ENCODE data around the gene HOXC4.

The HOXC4 gene

GRCh38 chr12:54040148-54040494 is 13.5 kb upstream of the HOXC4 start:
- peak; percentile 72 for DNase-seq (ENCODE audit: low read depth, low spot score)

DNA sequence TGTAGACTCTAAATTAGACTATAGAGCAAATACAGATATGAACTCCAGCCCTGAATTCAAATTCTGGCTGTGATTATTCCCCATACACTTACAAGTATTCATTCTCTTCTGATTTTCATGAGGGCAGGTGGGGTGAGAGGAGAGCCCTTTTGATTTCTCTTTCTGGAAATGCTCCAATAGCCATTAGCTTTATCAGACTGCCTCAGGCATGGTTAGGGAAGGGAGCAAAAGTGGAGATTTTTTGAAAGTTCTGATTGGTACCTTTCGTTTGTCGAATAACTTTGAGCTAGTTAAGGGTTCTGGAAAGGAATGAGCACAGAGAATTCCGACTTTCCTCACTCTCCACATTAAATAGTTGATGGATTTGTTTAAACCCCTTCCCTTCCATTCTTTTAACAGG is 13.0 kb upstream of the HOXC4 start:
- DNase-seq (ENCODE audit: low read depth, low spot score): no peak

DNA sequence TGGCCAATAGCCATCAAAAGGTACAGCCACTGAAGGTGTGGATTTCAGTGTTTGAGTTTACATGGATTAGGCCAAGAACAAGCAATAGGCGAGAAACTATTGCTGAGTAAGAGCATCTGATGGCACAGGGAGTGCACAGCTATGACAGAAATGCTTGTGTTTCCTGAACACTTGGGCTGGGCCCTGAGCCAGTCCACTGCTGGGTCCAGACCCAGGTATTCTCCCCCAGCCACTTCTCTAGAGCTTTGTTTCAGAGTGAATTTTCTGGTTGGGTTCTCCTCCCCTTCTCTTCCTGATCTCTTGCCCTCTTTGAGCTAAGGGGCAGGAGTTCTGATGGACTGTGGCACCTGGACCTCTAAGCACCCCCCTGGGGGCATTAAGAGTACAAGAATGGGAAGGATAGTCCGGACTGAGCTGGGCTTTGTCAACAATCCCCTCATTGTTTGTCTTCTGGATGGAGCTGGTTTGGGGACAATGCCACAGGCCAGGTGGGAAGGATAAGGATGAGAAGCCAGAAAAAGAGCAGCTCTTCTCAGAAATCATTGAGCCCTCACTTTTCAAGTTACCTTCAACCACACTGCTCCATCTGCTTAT is 12.4 kb upstream of the HOXC4 start:
- DNase-seq (ENCODE audit: low read depth, low spot score): peak; percentile 18

DNA sequence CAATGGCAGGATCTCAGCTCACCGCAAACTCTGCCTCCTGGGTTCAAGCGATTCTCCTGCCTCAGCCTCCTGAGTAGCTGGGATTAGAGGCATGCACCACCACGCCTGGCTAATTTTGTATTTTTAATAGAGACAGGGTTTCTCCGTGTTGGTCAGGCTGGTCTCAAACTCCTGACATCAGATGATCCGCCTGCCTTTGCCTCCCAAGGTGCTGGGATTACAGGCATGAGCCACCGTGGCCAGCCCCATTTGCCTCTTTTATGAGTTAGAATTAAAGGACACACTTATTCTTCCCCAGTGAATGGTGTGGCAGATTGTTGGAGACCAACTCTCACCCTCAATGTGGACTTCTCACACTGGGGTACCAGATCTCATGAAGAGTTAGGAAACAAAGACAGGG is 11.6 kb upstream of the HOXC4 start:
- DNase-seq (ENCODE audit: low read depth, low spot score): peak; percentile 1

DNA sequence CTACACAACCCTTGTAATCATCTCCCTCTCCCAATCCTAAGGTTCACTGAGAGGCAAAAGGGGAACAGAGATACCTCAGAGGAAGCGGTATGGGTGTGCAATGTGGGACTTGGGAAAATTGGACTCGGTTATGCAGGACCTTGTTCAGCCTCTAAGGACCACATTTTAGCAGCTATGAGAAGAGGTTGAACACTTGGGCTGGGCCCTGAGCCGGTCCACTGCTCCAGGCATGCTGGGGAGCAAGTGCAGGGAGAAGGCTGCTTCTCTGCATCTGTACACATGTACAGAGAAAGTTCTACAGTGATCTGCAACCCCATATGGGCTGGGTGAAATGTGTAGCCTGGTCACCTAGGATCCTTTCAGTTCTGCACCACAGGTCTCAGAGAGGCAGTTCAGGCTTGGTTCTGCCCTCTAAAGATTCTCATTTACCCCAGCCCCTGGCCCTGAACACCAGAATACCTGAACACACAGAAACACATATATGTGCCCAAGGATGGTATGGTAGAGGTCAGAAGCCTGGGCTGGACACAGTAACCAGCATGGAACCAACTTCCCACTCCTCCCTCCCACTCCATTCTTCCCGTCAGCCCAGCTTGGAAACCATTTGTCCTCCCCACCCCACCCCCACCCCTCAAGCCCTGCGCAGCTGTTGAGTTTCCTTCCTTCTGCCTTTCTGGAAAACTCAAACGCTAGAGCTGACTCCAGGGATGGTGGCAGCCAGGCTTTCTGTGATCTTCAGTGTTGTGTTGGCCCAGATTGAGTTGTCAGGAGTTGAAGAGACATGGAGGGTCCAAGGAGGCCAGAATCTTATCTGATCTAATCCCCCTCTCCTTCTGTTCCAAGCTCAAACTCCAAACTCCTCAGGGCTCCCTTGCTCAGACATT is 10.4 kb upstream of the HOXC4 start:
- no peak for DNase-seq (ENCODE audit: low read depth, low spot score)

DNA sequence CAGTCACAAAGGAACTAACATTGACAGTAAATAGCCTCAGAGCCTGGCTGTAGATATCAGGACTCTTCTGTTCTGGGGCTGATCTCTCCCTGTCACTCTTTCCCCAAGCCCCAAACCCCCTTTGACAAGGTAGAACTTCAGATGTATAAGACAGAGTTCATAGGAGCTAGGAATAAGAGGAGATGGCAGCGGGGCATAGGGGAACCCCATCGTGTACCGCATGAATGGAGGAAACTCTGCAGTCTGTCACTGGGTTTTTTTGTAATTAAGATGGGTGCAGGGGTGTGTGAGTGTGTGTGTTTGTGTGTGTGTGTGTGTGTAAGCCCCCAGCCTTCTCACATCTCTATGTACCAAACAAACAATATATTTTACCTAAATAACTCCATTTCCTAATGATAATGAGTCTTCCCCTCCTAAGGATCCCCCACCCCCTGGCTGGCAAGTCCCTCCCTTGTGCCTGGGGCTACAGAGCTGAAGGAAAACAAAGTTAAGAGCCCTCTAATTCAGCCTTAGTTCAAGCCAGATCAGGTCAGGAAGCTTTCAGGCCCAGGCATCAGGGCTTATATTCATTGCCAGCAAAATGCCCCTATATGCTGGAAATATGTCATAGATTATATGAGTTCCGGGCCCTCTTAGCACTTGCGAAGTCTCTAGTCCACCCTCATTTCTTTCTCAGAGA is 9.1 kb upstream of the HOXC4 start:
- DNase-seq (ENCODE audit: low read depth, low spot score): peak; percentile 63

DNA sequence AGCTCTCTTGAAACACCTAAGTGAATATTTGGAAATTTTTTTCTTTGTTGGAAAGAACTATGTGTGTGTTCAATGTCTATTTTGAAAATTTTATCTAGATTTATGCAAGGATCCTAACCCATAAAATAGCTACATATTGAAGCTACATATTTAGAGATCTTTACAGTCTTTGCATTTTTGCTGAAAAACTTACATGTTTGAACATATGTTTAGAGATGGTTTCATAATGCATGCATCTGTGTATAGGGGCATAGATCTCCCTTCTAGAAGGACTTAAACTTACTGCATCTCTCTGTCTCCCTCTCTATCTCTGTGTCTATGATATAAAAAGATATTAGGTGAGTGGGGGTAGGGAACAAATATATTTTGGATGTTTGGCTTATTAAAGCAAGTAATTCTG is 8.2 kb upstream of the HOXC4 start:
- DNase-seq (ENCODE audit: low read depth, low spot score): no peak

DNA sequence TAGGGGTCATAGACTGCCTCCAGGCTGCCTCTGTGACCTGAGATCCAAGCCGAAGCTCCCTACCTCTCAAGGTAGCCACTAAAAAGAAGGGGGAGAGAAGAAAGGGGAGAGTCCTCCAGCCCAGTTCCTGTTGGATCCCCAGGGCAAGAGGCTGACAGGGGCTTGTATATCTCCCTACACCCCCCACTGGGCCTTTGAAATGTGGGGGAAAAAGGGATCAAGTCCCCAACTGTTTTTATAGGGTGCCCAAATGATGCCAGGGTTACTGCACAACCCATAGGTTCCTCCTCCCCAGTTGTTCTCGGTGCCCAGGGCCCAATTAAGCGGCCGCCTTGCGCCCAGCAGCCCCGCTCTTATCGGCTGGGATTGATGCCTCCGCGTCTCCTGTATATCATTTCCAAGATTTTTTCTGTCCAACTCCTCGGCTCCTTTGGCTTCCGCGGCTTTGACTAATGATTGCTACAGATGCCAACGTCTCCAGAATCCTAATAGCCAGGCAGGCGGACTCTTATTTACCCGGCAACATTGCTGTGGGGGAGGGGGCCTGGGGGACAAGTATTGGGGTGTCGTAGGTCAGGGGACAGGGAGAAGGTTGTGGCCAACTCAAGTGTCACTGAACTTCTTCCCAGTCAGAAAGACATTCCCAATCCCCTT is 7.6 kb upstream of the HOXC4 start:
- DNase-seq (ENCODE audit: low read depth, low spot score): no peak

DNA sequence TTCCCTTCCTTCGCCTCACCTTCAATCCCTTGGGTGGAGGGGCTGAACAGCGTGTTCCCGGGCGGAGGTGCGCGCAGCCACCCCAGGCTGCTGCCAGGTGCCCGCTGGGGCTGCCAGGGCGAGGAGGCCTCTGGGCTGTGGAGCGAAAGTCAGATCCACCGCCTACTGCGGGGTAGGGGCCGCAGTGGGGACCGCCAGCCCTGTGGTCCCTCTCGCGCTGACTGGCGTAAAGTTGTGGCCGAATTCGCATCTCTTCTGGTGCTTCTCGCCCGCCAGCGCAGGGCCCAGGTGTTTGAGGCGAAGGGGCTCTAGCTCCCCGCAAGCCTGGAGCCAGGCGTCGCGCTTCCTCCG is 6.9 kb upstream of the HOXC4 start:
- DNase-seq (ENCODE audit: low read depth, low spot score): no peak

DNA sequence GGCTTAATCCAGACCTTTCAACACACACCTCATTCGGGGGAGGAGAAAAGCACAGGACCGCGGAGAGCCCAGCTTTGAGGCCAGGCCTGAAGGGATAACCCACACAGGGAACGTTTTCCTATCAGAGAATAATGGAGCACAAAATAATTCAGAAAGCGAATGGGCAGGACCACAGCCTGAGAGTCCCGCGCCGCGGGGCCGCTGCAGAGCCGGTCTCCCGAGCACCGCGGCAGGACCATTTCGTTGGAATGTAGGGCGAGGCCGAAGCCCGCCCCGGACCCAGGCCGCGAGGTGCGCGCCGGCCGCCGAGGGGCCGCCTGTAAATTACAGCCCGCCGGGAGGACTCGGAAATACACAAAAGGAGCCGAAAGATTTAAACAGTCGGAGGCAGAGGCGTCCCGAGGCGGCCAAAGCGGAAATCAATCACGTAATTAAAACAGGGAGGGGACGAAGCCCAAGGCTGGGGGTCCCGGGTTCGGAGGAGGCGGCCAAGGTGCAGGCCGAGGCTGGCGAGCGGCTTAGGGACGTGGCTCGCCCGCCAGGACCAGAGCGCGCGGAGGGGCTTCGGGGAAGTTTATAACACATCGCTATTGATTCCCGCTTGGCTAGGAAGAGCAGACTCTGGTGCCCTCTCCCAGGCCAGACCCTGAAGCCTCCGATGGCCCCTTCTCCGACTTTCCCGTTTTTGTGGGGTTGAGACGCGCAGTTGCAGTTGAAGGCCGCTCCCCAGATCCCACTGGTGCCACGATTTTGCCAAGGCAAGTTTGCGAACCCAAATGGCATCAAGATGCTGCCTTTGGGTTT is 6.3 kb upstream of the HOXC4 start:
- peak; percentile 82 for DNase-seq (ENCODE audit: low read depth, low spot score)

DNA sequence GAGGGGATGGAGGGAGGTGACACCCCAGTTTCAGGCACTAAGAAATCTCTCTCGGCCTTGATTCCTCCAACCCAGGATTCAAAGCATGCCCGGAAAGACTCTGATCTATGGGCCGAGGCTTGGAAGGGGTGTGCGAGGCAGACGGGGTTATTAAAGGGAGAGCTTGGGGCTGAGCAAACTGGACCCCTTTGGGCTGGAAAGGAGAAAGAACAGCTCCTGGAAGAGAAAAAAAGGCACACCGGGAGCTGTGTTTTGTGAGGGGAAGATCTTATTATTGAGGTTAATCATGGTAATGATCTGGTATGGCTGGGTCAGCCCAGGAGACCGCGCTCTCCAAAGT is 5.7 kb upstream of the HOXC4 start:
- peak; percentile 43 for DNase-seq (ENCODE audit: low read depth, low spot score)

DNA sequence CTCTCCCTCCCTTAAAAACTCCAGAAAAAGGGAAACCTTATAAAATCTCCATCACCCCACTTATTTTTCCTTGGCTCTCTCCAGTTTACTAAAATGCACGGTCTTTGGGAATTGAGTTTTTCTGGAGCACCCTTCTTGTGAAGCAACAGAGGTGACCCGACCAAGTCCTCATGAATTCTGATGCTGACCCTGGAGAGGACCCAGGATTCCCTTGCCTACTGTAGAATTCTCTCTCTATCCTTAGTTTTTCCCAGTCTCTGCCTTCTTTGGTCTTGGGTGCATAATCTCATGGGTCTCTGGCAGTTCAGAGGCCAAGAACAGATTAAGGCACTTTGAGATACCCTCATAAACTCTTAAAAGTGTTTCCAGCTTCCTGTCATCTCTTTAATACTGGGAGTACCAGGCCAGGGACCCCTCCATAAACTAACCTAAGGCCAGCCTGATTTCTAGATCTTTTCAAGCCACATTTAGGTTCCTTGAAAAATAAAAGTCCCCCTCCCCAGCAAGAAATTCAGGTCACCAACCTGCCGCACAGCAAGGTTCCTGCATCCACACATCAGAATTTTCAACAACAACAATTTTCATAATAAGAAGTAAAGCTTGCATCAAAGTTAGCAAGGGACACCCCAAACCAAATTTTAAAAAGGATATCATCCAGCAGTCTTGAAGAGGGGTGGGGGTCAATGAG is 5.1 kb upstream of the HOXC4 start:
- no peak for DNase-seq (ENCODE audit: low read depth, low spot score)

DNA sequence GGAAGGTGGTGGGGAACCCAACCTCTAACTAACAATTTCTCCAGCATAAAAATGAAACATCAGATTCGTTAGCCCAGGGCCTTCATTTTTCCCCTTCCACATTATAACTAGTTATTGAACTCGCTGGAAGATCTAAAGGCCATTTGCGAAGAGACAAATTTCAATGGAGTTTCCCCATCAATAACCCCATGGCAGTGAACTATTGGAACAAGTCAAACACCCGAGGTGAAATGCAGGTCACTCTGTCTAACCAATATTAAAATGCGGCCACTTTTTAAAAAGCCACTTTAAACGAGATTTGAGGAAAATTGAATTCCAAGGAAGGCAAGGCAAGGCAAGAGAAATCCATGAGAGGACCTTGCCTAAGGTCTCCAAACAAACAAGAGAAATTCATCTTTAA is 4.5 kb upstream of the HOXC4 start:
- DNase-seq (ENCODE audit: low read depth, low spot score): no peak

DNA sequence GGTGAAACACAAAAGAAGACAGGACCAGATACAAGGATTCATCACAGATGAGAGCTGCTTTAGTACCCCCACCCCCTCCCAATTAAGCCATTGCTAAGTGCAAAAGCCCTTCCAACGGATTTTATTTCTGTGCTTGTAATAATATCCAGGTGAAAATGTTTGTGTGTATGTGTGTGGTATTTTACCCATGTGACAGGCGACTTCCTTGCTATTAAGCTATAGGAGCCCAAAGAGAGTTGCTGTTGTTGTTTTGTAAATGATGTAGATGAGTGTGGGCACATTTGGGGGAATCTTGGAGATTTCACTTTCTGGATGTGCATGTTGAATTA is 3.2 kb upstream of the HOXC4 start:
- no peak for DNase-seq (ENCODE audit: low read depth, low spot score)

DNA sequence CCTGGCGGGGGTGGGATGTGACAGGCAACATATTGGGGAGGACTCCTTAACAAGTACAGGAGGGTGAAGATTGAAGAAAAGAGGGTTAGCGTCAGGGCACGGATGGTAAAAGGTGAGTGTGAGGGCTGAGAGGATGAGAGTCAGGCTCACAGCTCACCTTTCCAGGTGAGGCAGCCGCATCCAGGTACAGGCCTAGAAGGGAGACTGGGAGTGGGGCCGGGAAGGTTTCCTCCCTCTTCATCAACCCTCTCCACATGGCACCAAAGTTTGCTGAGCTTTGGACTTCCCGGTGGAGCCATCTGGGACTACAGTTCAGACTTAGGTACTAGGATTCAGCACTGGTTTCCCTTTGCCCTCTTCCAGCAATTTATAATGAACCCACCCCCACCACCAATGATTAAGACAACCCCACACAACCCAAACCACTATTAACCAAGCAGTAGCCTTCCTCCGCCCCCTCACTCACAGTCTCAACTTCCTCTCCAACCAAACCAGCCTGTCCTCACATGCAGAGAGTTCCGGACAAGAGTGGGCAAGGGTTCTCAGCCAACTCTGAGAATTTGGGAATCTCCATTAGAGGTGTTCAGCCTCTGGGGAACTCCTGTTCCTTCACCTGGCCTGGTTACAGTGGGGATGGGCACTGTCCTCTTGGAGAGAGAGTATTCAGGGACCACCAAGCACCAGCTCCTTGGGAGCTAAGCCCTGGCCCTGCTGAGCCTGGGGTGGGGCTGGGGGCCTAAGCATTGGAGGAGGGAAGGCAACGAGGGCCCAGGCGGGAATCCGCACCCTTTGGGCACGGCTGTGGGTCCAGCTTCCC is 2.4 kb upstream of the HOXC4 start:
- DNase-seq (ENCODE audit: low read depth, low spot score): no peak

DNA sequence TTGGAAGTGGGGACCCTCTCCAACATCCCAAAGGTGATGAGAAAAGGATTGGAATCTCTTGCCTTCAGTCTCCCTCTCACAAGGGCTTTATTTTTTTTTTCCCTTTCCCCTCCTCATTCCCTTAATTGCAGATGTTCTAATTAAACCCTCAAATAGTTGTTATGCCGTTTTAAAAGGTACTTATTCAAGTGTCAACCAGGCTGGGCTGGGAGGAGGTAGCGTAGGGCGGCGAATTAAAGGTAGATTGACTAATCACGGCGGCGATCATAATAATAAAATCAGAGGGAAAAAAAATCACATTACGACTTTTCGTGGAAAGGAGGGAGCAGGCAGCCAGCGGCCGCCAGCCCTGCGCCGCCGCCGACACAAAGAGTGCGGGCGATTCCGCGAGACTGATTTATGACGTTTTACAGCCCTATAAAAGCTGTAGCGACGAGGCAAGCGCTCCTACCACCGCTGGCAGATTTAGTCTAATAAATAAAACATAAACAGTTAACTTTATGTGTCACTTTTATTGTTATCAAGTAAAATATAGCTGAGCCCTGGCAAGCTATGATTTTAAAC is 1.7 kb upstream of the HOXC4 start:
- DNase-seq (ENCODE audit: low read depth, low spot score): peak; percentile 60

DNA sequence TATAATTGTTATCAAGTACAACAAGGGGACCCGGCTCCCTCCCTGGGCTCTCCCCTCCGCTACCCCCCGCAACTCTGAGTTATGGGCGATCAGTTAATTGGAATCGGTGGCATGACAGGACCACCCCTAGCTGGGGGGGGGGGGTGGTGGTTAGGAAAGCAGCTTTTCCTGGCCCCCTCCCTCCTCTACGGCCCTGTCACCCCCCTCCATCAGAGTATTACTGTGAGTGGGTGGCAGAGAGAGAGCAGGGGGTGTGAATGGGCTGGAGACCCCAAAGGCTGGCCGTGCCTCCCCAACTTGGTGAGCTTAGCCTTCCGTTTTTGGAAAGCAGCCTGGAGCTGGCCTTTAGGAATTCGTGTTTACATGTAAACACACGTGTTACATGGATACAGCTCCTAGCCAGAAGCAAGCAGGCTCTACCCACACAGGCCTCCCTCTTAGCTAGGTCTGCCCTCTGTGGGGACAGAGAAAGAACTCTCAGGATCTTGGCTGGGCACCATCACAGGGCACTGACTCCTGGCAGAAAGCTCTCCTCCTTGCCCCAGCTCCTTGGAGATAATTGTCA is 1.1 kb upstream of the HOXC4 start:
- peak; percentile 70 for DNase-seq (ENCODE audit: low read depth, low spot score)

DNA sequence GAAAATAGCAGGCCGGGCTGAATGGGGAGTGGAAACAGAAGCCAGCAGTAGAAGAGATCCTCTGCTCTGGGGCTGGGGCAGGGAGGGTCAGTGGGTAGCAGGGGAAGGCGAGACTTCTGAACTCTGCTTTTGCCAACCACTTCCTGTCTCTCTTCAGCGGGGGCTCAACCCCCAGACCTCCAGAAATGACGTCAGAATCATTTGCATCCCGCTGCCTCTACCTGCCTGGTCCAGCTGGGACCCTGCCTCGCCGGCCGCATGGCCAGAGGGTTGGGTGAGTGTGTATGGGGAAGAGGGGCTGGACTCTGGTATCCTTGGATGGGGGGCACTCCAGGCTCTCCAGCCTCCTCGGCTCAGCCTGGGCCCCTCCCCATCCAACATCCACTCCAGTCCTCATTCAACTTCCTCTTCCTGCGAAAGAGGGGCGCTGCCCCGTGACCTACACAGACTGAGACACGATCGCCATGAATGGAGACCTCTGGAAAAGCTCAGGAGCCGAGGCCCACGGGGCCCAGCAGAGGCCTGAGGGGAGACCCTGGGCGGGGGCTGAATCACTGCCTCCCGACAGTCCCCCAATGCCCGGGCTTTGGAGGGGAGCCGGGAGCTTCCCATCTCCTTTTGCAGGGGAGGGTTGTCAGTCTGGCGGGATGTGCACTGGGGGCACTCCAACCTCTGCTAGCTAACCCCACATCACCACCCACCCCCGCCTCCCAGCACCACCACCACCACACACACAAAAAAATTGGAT is 458 bp upstream of the HOXC4 start:
- DNase-seq (ENCODE audit: low read depth, low spot score): peak; percentile 60

DNA sequence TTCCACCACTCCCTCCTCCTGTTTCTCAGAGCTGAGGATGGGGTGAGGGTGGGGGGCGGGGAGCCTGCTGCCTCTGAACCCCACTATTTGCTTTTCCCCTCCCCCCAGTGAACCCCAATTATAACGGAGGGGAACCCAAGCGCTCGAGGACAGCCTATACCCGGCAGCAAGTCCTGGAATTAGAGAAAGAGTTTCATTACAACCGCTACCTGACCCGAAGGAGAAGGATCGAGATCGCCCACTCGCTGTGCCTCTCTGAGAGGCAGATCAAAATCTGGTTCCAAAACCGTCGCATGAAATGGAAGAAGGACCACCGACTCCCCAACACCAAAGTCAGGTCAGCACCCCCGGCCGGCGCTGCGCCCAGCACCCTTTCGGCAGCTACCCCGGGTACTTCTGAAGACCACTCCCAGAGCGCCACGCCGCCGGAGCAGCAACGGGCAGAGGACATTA is 1.1 kb downstream of the HOXC4 start:
- DNase-seq (ENCODE audit: low read depth, low spot score): no peak
